Right ventricle myocardium inferior (tissue), 1 donor: Measurements from ENCODE around the gene OR6Y1. TPM values are rescaled to one million over a fixed set of nuclear protein-coding genes. Genes with fewer than 3 reads are reported as not detected.

Experiments
- ATAC-seq: fragments of 200-7000 bp; cut with Tn5 transposase; one replicate; pipeline ENCODE4 v1.9.1; 2020; ENCODE audit warnings: mild to moderate bottlenecking, moderate library complexity
- DNase-seq: peaks from one replicate; pipeline ENCODE4 v3.0.0; 2021; ENCODE audit errors: missing footprints
- intact Hi-C: fragments of 100-400 bp; cut with DNase I; formaldehyde crosslinking; loops from one replicate; pipeline ENCODE4 v1.11.0; 2022
- long read RNA-seq: library from polyadenylated mRNA; unstranded; transcript quantifications from one replicate; pipeline ENCODE4 v2.0.0, GENCODE V29; 2021
- total RNA-seq: library from RNA; stranded (reverse); fragmentation: NEBNext Ultra II Directional; extraction: Animal tissue kit (Norgen Biotek cat#: 25700); gene quantifications from one replicate; pipeline ENCODE4 v1.2.1, GENCODE V29; 2021
- donor health status: DM: no; HTN: yes; CAD: no; lungs with severe emphysema.

Gene OR6Y1
- total RNA-seq, result not detected
- long read RNA-seq, result 0 reads

- no peak for ATAC-seq
- no peak for DNase-seq
- intact Hi-C loops, result no loop called here
Observed at GRCh38 chr1:158554352-158554751, at the start of gene OR6Y1. Gene OR6Y1 (minus strand): TSS chr1:158554405. CDS start chr1:158548105, 6,300 bp downstream.

GRCh38 chr1:158600735-158601134 lies 46.5 kb upstream of the OR6Y1 start:
- no peak for DNase-seq
- intact Hi-C loops, result no loop called here
- no peak for ATAC-seq

DNA sequence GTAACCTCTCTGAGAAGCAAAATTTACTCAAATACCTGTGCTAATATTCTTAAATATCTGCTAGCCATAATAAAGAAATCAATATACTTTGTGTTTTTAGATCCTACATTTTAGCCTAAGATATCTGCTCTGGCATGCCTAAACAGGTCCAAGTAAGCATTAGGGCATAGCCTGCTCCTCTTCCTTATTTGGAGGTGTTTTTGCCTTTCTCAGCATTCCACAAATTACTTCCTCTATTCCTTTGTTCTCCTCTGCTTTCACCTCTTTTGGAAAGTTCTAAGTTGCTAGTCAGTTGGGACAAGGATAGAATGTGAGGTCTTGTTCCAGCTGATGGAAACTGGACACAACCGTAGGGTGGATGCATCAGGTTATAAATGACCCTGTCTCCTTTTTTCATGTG lies 32.7 kb upstream of the OR6Y1 start:
- ATAC-seq (no peak), DNase-seq (no peak)
- intact Hi-C loops, result no loop called here

- intact Hi-C loops, result no loop called here
- no peak for ATAC-seq
- DNase-seq, result no peak
Observed at GRCh38 chr1:158583962-158584361, 29.8 kb upstream of the OR6Y1 start.

- intact Hi-C loops, result no loop called here
- ATAC-seq, result no peak
- DNase-seq, result no peak
Observed at GRCh38 chr1:158579733-158580132, 25.5 kb upstream of the OR6Y1 start, which contains the start of gene OR10X1. Gene OR10X1 (minus strand): TSS chr1:158579899. CDS start chr1:158579899, 0 bp downstream.

DNA sequence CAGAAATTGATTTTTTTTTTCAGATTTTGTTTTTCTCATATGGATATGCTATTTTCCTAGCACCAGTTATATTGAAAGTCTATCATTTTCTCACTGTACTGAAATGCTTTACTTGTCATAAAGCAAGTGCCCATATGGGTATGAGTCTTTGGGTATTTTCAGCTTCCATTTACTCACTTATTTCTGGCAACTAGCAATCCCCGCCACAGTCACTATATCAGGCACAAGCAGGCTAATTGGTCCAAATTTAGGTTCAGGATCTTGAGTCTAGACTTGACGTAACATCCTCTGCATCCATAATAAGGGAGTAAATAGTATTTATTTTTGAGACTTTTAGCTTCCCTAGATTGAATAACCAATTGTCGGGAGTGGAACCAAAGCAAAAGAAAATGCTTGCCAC lies 23.4 kb upstream of the OR6Y1 start:
- intact Hi-C loops, result no loop called here
- DNase-seq (no peak), ATAC-seq (no peak)

GRCh38 chr1:158572226-158572625 lies 18.0 kb upstream of the OR6Y1 start:
- ATAC-seq (no peak), DNase-seq (no peak)
- intact Hi-C loops, result no loop called here

GRCh38 chr1:158570480-158570879 lies 16.3 kb upstream of the OR6Y1 start, which contains the start of gene OR6P1:
Gene OR6P1 (minus strand): TSS chr1:158570580. CDS start chr1:158563604, 6,976 bp downstream.
- DNase-seq (no peak), ATAC-seq (no peak)
- intact Hi-C loops, result no loop called here

DNA sequence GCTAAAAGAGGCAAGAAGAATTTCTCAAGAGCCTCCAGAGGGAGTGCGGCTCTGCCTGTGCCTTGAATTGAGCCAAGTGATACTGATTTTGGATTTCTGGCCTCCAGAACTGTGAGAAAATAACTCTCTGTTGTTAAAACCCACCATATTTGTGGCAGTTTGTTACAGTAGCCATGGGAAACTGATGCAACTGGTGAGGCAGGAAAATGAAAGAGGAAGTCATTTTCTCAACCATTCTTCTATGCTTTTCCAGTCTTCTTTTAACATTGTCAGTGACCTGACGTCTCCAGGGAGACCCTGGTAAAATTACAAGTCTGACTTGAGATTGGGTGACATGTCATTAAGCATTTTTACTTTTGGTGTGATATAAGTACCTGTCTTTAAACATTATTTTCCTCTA lies 10.4 kb upstream of the OR6Y1 start:
- ATAC-seq (no peak), DNase-seq (no peak)
- intact Hi-C loops, result no loop called here

DNA sequence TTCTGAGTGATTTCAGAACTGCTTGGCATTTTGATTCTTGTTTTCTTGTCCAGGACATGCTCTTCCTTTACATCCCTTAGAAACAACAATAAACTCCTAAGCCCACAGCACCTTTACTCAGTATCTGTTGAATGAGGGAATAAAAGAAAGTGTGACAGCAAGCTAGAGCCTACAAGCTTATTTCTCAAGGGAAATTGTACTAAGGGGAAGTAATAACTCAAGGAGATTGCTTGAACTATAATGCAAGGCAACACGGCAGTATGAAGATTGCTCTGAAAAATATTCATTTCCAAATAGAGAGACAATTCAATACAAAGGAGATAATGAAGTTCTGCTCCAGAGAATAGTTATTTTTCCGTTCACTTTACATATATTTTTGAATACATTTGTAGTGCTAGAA lies 9.6 kb upstream of the OR6Y1 start:
- intact Hi-C loops, result no loop called here
- no peak for DNase-seq
- ATAC-seq, result no peak

GRCh38 chr1:158559696-158560095 lies 5.5 kb upstream of the OR6Y1 start:
- intact Hi-C loops, result no loop called here
- ATAC-seq, result no peak
- no peak for DNase-seq

DNA sequence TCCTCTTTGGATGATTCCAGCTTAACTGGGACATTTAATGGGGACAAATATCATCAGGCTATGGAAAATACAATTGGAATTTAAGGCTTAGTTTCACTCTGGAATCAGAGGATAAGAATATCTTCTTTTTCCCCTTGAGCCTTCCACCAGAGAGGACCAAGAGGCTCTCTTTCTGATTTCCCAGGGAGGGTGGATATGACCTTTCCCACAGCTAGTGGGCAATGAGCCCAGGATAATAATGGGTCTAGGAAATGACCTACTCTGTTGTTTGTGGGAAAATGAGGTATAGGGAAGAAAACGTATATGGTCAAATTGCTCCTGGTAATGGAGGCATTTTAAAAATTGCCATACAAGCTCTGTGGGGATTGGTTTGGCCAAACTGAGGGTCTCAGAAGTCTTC lies 1.9 kb downstream of the OR6Y1 start:
- no peak for ATAC-seq
- intact Hi-C loops, result no loop called here
- no peak for DNase-seq

GRCh38 chr1:158547533-158547932 lies 6.7 kb downstream of the OR6Y1 start:
- DNase-seq (no peak), ATAC-seq (no peak)
- intact Hi-C loops, result no loop called here

DNA sequence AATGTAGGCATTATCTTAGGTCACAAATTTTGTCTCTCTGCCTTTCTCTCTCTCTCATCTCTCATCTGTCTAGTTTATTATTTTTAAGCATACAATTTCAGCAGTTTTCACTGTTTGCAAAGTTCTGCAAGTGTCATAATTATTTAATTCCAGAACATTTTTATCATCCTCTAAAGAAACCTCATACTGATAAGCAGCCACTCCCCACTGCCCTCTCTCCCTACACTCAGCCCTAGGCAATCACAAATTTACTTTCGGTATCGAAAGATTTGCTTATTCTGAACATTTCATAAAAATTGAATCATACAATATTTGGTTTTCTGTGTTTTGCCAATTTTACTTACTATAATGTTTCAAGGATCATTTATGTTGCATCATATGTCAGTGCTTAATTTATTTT lies 16.6 kb downstream of the OR6Y1 start:
- intact Hi-C loops, result no loop called here
- DNase-seq, result no peak
- no peak for ATAC-seq

DNA sequence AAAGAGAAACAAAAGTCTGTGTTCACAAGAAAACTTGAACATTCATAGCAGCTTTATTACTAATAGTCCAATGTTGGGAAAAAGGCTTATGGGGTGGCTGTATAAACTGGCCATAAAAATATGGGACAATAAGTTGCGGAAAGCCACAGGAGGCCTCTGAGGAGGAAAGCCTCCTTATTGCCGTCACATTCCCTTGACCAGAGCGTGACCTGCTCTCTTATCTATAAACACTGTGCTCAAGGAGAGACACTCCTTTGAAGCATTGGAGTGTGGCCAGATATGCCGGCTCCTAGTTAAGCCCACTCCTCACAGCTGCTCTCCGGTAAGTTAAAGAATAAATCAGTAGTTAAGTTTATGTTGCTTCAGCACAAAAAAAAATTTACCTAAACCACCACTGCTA lies 19.7 kb downstream of the OR6Y1 start:
- ATAC-seq (no peak), DNase-seq (no peak)
- intact Hi-C loops, result no loop called here

DNA sequence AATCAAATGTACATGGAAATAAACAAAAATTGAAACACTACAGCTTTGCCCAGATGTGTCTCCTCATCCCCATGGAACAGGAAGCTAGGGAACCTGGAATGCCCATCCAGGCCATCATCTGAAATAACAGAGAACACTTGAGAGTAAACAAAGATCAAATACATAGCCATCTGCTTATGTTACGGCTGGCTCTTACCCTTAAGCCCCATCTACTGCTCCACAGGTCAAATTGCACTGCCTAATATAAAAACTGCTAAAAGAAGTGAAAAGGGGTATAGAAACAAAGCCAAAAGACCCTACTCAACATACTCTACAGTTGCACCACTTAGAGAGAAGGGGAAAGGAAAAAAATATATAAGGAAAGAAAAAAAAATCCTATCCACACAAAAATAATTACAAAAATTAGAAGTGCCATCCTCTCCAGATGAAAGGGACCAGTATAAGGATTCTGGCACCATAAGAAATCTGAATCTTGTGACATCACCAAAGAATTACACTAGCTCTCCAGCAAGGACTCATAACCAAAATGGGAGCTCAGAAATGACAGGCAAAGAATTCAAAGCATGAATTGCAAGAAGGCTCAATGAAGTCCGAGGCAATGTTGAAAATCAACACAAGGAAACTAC lies 26.9 kb downstream of the OR6Y1 start:
- ATAC-seq (no peak), DNase-seq (no peak)
- intact Hi-C loops, result loop anchor here (2.0 to 10.0 kb wide), 2 partner anchors 323 to 563 kb away; no protein-coding TSS in a partner anchor

- DNase-seq, result no peak
- intact Hi-C loops, result loop anchor here (10.0 kb wide), 1 partner anchor 557 kb away; no protein-coding TSS in a partner anchor
Observed at GRCh38 chr1:158521666-158522058, 32.5 kb downstream of the OR6Y1 start.

DNA sequence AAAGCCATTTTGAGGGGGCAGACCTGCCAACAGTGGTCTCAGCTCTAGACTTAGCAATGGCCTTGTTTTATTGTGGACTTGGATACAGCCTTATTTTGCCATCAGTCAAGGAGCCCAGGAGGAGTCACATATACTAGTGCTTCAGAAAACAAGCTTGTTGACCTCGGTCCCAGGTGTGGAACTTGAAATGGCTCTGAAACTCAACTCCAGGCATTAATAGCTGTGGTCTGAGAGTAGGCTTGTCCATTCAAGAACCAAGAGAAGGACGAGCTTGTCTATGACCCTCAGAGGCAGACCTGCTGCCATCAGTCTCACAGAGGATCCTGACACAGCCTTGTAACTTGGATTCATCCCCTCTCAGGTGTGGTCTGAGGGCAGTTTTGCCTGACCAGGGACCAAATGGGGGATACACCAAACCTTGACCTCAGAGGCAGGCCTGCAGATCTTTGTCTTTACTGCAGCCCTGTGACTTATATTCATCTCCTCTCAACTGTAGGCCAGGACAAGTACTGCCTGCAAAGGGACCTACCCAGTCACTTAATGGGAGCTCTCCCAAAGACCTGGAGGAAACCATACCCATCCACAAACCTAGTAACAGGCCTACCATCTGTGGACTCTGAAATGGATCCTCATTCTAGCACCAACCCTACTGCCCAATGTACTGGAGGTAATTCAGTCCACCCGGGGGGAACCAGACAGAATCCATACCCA lies 33.1 kb downstream of the OR6Y1 start:
- ATAC-seq (no peak), DNase-seq (no peak)
- intact Hi-C loops, result loop anchor here (10.0 kb wide), 1 partner anchor 556 kb away; no protein-coding TSS in a partner anchor

More at GRCh38 chr1:158521666-158522058, 32.5 kb downstream of the OR6Y1 start:
- no peak for ATAC-seq

DNA sequence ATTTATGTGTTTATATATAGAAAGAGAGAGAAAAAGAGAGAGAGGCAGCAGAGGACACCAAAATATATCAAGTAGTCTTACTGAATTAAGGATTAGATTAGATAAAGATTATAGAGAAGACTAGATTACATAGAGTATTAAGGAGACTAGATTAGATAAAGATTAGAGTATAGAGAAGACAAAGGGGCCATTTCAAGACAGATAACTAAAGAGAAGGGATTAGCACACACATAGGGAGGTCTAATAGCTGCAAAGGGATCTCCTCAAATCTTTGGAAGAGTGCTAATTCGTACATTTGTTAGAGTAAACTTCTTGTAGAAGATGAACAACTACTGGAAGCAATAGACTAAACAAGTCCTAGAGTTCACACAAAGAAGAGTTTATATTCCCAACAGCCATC lies 34.2 kb downstream of the OR6Y1 start:
- DNase-seq (no peak), ATAC-seq (no peak)
- intact Hi-C loops, result loop anchor here (10.0 kb wide), 1 partner anchor 555 kb away; no protein-coding TSS in a partner anchor

DNA sequence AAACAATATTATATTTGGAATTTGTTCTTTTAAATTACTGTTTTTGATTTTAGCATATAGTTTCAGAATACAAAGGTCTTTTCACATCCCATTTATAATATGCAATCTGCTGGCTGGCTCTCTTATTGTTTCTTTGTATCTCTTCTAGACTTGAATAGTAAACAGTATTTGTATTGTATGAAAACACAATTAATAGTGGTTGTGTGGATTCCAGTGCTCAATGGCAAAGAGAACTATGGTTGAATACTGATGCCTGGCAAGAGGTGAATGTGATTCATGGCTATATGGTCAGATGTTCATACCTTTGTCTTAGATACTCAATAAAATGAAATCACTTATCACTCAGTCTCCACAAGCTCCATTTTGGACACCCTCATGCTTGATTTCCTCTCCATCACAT lies 37.2 kb downstream of the OR6Y1 start:
- intact Hi-C loops, result no loop called here
- ATAC-seq, result no peak
- DNase-seq, result no peak
